ENCODE results near the gene SLC16A4.

- TF ChIP-seq CTCF (IDR thresholded peaks at IDR 0.05) (no peak), POLR2AphosphoS5 (IDR thresholded peaks at IDR 0.05) (no peak)
Observed at GRCh38 chr1:110318046-110318445, 72.8 kb downstream of the SLC16A4 start.

Measured in gastroesophageal sphincter (tissue), 3 donors.